Adrenal gland (tissue), 5 donors: ENCODE data around the gene SPAG5.

ENCODE experiments used
- CTCF ChIP-seq, 6 experiments: fragments of 450-650 bp in 4 of 6; fragments of 200-600 bp in 2 of 6; sonication (generic) in 1 of 6; IDR thresholded peaks; 1 replicate in 5 of 6; 2 replicates in 1 of 6; pipeline versions ENCODE4 v1.5.1 to v1.8.0; 2016 to 2021; ENCODE audit warnings: antibody characterized with exemption in 6 of 6, mild to moderate bottlenecking in 2 of 6, moderate library complexity in 1 of 6
- POLR2A ChIP-seq, 2 donors: fragments of 450-650 bp; IDR thresholded peaks; one replicate each; pipeline ENCODE4 v1.6.1; 2017; ENCODE audit warnings: antibody characterized with exemption in 2 of 2, mild to moderate bottlenecking in 2 of 2, moderate library complexity in 1 of 2
- donor health status: DM: no; HTN: no; CAD: no.

GRCh38 chr17:28573521-28573920, 25.3 kb downstream of the SPAG5 start:
- TF ChIP-seq CTCF (IDR thresholded peaks at IDR 0.05), result no peak
- TF ChIP-seq POLR2A (IDR thresholded peaks at IDR 0.05), result no peak
